IMR-90 (cell line): ENCODE data around the gene RPP21. TPM values are rescaled to one million over a fixed set of nuclear protein-coding genes. Genes with fewer than 3 reads are reported as not detected.

Experiments used
- ATAC-seq: fragments of 200-7000 bp; cut with Tn5 transposase; 2 replicates; pipeline ENCODE4 v1.9.1; 2020; ENCODE audit warnings: low read depth, mild to moderate bottlenecking, moderate library complexity
- BruUV-seq: library from RNA; stranded (reverse); fragments of 400-500 nt; replicated peaks from 2 replicates; lab custom pipeline; 2021; lab: Mats Ljungman, UMichigan
- CTCF ChIA-PET: fragments of 300-600 bp; formaldehyde crosslinking; extraction: SDS; loops from one replicate; lab custom pipeline; 2021; ENCODE audit warnings: antibody characterized with exemption; lab: Yijun Ruan, JAX
- POLR2A ChIA-PET: fragments of 300-600 bp; sonication (Branson Sonifier 250); formaldehyde crosslinking; loops from one replicate; lab custom pipeline; 2022; ENCODE audit warnings: antibody characterized with exemption; ENCODE audit not compliant: unreplicated experiment; lab: Charles Lee
- DNase-seq: peaks from one replicate; pipeline ENCODE4 v3.0.0; 2013
- H2AFZ ChIP-seq: replicated peaks from 2 replicates; pipeline ENCODE3; 2013; ENCODE audit warnings: low read length, mild to moderate bottlenecking; ENCODE audit not compliant: poor library complexity
- H2AK5ac ChIP-seq: 2 replicates; pipeline ENCODE4 v1.6.1; 2013; ENCODE audit warnings: low read depth, low read length, inconsistent platforms
- H2AK9ac ChIP-seq: replicated peaks from 2 replicates; pipeline ENCODE3; 2013; ENCODE audit warnings: mild to moderate bottlenecking, low read depth, low read length, moderate library complexity; ENCODE audit not compliant: poor library complexity
- H2BK120ac ChIP-seq: 2 replicates; pipeline ENCODE4 v1.6.1; 2013; ENCODE audit warnings: low read depth, low read length, inconsistent platforms
- H2BK15ac ChIP-seq: 3 replicates; pipeline ENCODE4 v1.6.1; 2013; ENCODE audit warnings: low read depth, low read length, inconsistent platforms
- H2BK20ac ChIP-seq: 2 replicates; pipeline ENCODE4 v1.6.1; 2013; ENCODE audit warnings: low read depth, mild to moderate bottlenecking, inconsistent platforms, low read length, moderate library complexity
- H2BK5ac ChIP-seq: 2 replicates; pipeline ENCODE4 v1.6.1; 2013; ENCODE audit warnings: mild to moderate bottlenecking, low read depth, low read length, inconsistent platforms; ENCODE audit not compliant: poor library complexity, severe bottlenecking
- H3K14ac ChIP-seq: replicated peaks from 2 replicates; pipeline ENCODE4 v1.6.1; 2013; ENCODE audit warnings: low read depth, low read length, inconsistent platforms
- H3K18ac ChIP-seq: 2 replicates; pipeline ENCODE4 v1.6.1; 2013; ENCODE audit warnings: low read depth, low read length, control low read depth
- H3K23ac ChIP-seq: 2 replicates; pipeline ENCODE4 v1.6.1; 2013; ENCODE audit warnings: low read depth, low read length, inconsistent platforms
- H3K27ac ChIP-seq: 2 replicates; pipeline ENCODE4 v1.5.1; 2013; ENCODE audit warnings: mild to moderate bottlenecking, control low read depth, low read length; ENCODE audit not compliant: insufficient read depth
- H3K27me3 ChIP-seq: 2 replicates; pipeline ENCODE4 v1.6.1; 2013; ENCODE audit warnings: low read length; ENCODE audit not compliant: control insufficient read depth, insufficient read depth
- H3K36me3 ChIP-seq: 2 replicates; pipeline ENCODE4 v1.6.1; 2013; ENCODE audit warnings: low read length, mixed read lengths; ENCODE audit not compliant: control insufficient read depth, insufficient read depth
- H3K4ac ChIP-seq: 2 replicates; pipeline ENCODE4 v1.6.1; 2013; ENCODE audit warnings: low read depth, low read length, inconsistent platforms
- H3K4me1 ChIP-seq: 2 replicates; pipeline ENCODE4 v1.6.1; 2013; ENCODE audit warnings: low read length, mixed read lengths; ENCODE audit not compliant: control insufficient read depth, insufficient read depth
- H3K4me2 ChIP-seq: 2 replicates; pipeline ENCODE4 v1.6.1; 2013; ENCODE audit warnings: low read depth, mild to moderate bottlenecking, control low read depth, low read length, moderate library complexity
- H3K4me3 ChIP-seq: 2 replicates; pipeline ENCODE4 v1.5.1; 2013; ENCODE audit warnings: low read depth, mild to moderate bottlenecking, control low read depth, low read length, moderate library complexity; ENCODE audit not compliant: insufficient read depth
- H3K56ac ChIP-seq: 2 replicates; pipeline ENCODE4 v1.6.1; 2013; ENCODE audit warnings: low read length, inconsistent platforms; ENCODE audit not compliant: insufficient read depth; ENCODE audit errors: extremely low read depth
- H3K79me1 ChIP-seq, 2 experiments: 2 replicates each; pipeline ENCODE4 v1.6.1; 2013; ENCODE audit warnings: low read length in 2 of 2, inconsistent platforms in 1 of 2, low read depth in 1 of 2
- H3K9ac ChIP-seq: 2 replicates; pipeline ENCODE4 v1.6.1; 2013; ENCODE audit warnings: low read depth, low read length, control low read depth
- H3K9me1 ChIP-seq: 2 replicates; pipeline ENCODE4 v1.6.1; 2013; ENCODE audit warnings: low read length, inconsistent platforms; ENCODE audit not compliant: insufficient read depth
- H3K9me3 ChIP-seq: 2 replicates; pipeline ENCODE4 v1.6.1; 2013; ENCODE audit warnings: low read length; ENCODE audit not compliant: control insufficient read depth, insufficient read depth
- H4K20me1 ChIP-seq: 2 replicates; pipeline ENCODE4 v1.6.1; 2013; ENCODE audit warnings: low read length, inconsistent platforms; ENCODE audit not compliant: insufficient read depth
- H4K5ac ChIP-seq: 2 replicates; pipeline ENCODE4 v1.6.1; 2013; ENCODE audit warnings: mild to moderate bottlenecking, low read depth, low read length, control low read depth
- H4K8ac ChIP-seq, 2 experiments: 2 replicates each; pipeline ENCODE4 v1.6.1; 2013; ENCODE audit warnings: low read depth in 2 of 2, low read length in 2 of 2, control low read depth in 1 of 2, inconsistent platforms in 1 of 2
- H4K91ac ChIP-seq: 2 replicates; pipeline ENCODE4 v1.6.1; 2013; ENCODE audit warnings: low read depth, low read length, inconsistent platforms; ENCODE audit not compliant: insufficient read depth
- BHLHE40 ChIP-seq: fragments of 150-350 bp; IDR thresholded peaks from 2 replicates; pipeline ENCODE4 v1.6.1; 2016; ENCODE audit warnings: mild to moderate bottlenecking, low read depth, low read length
- CEBPB ChIP-seq: IDR thresholded peaks from 2 replicates; pipeline ENCODE4 v1.6.1; 2012; ENCODE audit warnings: low read depth, low read length, improper control_type of control experiment
- CHD1 ChIP-seq: IDR thresholded peaks from 2 replicates; pipeline ENCODE4 v1.6.1; 2012; ENCODE audit warnings: low read depth, low read length, improper control_type of control experiment
- FOS ChIP-seq: fragments of 150-350 bp; IDR thresholded peaks from 2 replicates; pipeline ENCODE4 v1.6.1; 2016; ENCODE audit warnings: low read depth, low read length
- MAFK ChIP-seq: IDR thresholded peaks from 2 replicates; pipeline ENCODE4 v1.6.1; 2012; ENCODE audit warnings: low read depth, low read length, improper control_type of control experiment
- MAZ ChIP-seq: IDR thresholded peaks from 2 replicates; pipeline ENCODE4 v1.6.1; 2012; ENCODE audit warnings: low read depth, mild to moderate bottlenecking, low read length, improper control_type of control experiment, moderate library complexity, borderline replicate concordance
- MXI1 ChIP-seq: IDR thresholded peaks from 2 replicates; pipeline ENCODE4 v1.6.1; 2012; ENCODE audit warnings: low read depth, mild to moderate bottlenecking, low read length, moderate library complexity, borderline replicate concordance
- NFE2L2 ChIP-seq: fragments of 150-350 bp; IDR thresholded peaks from 2 replicates; pipeline ENCODE4 v1.6.1; 2016; ENCODE audit warnings: low read depth, mild to moderate bottlenecking, low read length
- POLR2A ChIP-seq: IDR thresholded peaks from 2 replicates; pipeline ENCODE4 v1.6.1; 2012; ENCODE audit warnings: mild to moderate bottlenecking, low read depth, low read length
- RAD21 ChIP-seq: IDR thresholded peaks from 2 replicates; pipeline ENCODE4 v1.6.1; 2012; ENCODE audit warnings: low read length, improper control_type of control experiment
- RCOR1 ChIP-seq: IDR thresholded peaks from 2 replicates; pipeline ENCODE4 v1.6.1; 2012; ENCODE audit warnings: mild to moderate bottlenecking, low read length, improper control_type of control experiment; ENCODE audit not compliant: insufficient replicate concordance
- RFX5 ChIP-seq: IDR thresholded peaks from 2 replicates; pipeline ENCODE4 v1.8.0; 2012; ENCODE audit warnings: low read depth, mild to moderate bottlenecking, low read length, moderate library complexity
- SMC3 ChIP-seq: fragments of 150-350 bp; IDR thresholded peaks from 2 replicates; pipeline ENCODE4 v1.6.1; 2016; ENCODE audit warnings: low read depth, mild to moderate bottlenecking, antibody characterized with exemption, low read length, moderate library complexity
- WGBS, 2 experiments: methylation state at CpG; one replicate each; pipeline versions ENCODE4 v1.1.5 to v1.1.7; 2013; ENCODE audit warnings: missing lambda C conversion rate in 2 of 2; ENCODE audit not compliant: insufficient read length in 1 of 2; ENCODE audit errors: extremely low coverage in 2 of 2; 5-methylcytosine and 5-hydroxymethylcytosine counted together
- dilution Hi-C: fragments of 300-500 bp; cut with HindIII; formaldehyde crosslinking; loops from one replicate; pipeline ENCODE4 v1.14.3; 2018; ENCODE audit warnings: low sequenced_read_pairs; ENCODE audit not compliant: unreplicated experiment
- in situ Hi-C: fragments of 300-500 bp; cut with MboI; formaldehyde crosslinking; loops from 3 replicates; pipeline ENCODE4 v1.14.3; 2019; ENCODE audit warnings: low sequenced_read_pairs, inconsistent platforms, mixed read lengths
- intact Hi-C: fragments of 100-400 bp; cut with micrococcal nuclease; formaldehyde crosslinking; loops from 2 replicates; pipeline ENCODE4 v1.10.0; 2022
- polyA plus RNA-seq, 3 experiments: library from polyadenylated mRNA; depleted of rRNA; stranded (reverse); fragments of >200 nt; gene quantifications; 2 replicates each; pipeline ENCODE4 v1.2.3, GENCODE V29; 2012; ENCODE audit warnings: low replicate concordance in 1 of 3
- total RNA-seq: library from RNA; depleted of rRNA; stranded (reverse); fragments of >200 nt; gene quantifications from 2 replicates; pipeline ENCODE4 v1.2.3, GENCODE V29; 2012
- TF ChIP-seq, protein P1 (sequence below): fragments of 150-350 bp; IDR thresholded peaks from 2 replicates; pipeline ENCODE4 v1.6.1; 2016; ENCODE audit warnings: low read depth, mild to moderate bottlenecking, low read length, moderate library complexity, borderline replicate concordance
- TF ChIP-seq, protein P2 (sequence below): conservative IDR thresholded peaks from 2 replicates; pipeline ENCODE4 v1.5.1; 2012; ENCODE audit warnings: mild to moderate bottlenecking, low read depth, low read length, improper control_type of control experiment
- TF ChIP-seq, protein P3 (sequence below): fragments of 150-350 bp; IDR thresholded peaks from 2 replicates; pipeline ENCODE4 v1.6.1; 2017; ENCODE audit warnings: mild to moderate bottlenecking, antibody characterized with exemption, low read length, low read depth

RPP21 gene
- total and polyA plus RNA-seq, 2 of the 4 experiments (the other 2 are of a cell fraction) = 28.9 to 79.1 TPM

DNA sequence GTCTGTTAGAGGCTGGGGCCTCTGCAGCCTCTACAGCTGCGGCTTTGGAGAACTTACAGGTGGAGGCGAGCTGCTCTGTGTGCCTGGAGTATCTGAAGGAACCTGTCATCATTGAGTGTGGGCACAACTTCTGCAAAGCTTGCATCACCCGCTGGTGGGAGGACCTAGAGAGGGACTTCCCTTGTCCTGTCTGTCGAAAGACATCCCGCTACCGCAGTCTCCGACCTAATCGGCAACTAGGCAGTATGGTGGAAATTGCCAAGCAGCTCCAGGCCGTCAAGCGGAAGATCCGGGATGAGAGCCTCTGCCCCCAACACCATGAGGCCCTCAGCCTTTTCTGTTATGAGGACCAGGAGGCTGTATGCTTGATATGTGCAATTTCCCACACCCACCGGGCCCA, 15.6 kb upstream of the RPP21 start:
- no peaks in the 10 kb centered on the region for H3K9me3 ChIP-seq
- H3K27ac ChIP-seq = no peak overlapping the region
- no peak overlapping the region for H3K18ac ChIP-seq
- H3K79me1 ChIP-seq = peaks cover 18 to 24% of the 10 kb centered on the region in 2 experiments
- H2AK9ac ChIP-seq = no peak overlapping the region
- H3K23ac ChIP-seq = no peak overlapping the region
- H4K8ac ChIP-seq = no peak overlapping the region
- no peak overlapping the region for H3K14ac ChIP-seq
- no peak overlapping the region for H2BK120ac ChIP-seq
- no peak overlapping the region for H3K4me3 ChIP-seq
- H4K5ac ChIP-seq = no peak overlapping the region
- dilution Hi-C loops (no loop called here), intact Hi-C loops (loop anchor here (5.0 kb wide), 1 partner anchor 72 kb away; no protein-coding TSS in a partner anchor), in situ Hi-C loops (no loop called here)
- peaks cover 4% of the 10 kb centered on the region for H3K9me1 ChIP-seq
- no peak overlapping the region for H2BK20ac ChIP-seq
- no peaks in the 10 kb centered on the region for H3K27me3 ChIP-seq
- H4K91ac ChIP-seq = no peak overlapping the region
- H3K4me1 ChIP-seq = peaks cover 4% of the 10 kb centered on the region; the same call in 1 of the 2 replicates
- no peak for ATAC-seq
- H2AK5ac ChIP-seq = no peak overlapping the region
- no CpG with 5 or more reads among the region's 12 CpGs for WGBS, 2 experiments
- H4K20me1 ChIP-seq = peaks cover 6% of the 10 kb centered on the region
- H3K9ac ChIP-seq = no peak overlapping the region
- H2BK15ac ChIP-seq = no peak overlapping the region
- no peak for DNase-seq
- no peak overlapping the region for H3K4ac ChIP-seq
- H2BK5ac ChIP-seq = no peak overlapping the region
- no TSS peak for BruUV-seq
- POLR2A ChIA-PET = no interaction called here
- H3K4me2 ChIP-seq = no peak overlapping the region
- H3K36me3 ChIP-seq = peaks cover 16% of the 10 kb centered on the region; the same call in 1 of the 2 replicates
- CTCF ChIA-PET = no interaction called here
- no peak overlapping the region for H2AFZ ChIP-seq
- no peak overlapping the region for H3K56ac ChIP-seq
- no peak for TF ChIP-seq CHD1
- no peak for TF ChIP-seq BHLHE40
- TF ChIP-seq, protein P1, sequence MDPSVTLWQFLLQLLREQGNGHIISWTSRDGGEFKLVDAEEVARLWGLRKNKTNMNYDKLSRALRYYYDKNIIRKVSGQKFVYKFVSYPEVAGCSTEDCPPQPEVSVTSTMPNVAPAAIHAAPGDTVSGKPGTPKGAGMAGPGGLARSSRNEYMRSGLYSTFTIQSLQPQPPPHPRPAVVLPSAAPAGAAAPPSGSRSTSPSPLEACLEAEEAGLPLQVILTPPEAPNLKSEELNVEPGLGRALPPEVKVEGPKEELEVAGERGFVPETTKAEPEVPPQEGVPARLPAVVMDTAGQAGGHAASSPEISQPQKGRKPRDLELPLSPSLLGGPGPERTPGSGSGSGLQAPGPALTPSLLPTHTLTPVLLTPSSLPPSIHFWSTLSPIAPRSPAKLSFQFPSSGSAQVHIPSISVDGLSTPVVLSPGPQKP = no peak
- no peak for TF ChIP-seq SMC3
- TF ChIP-seq, protein P2, sequence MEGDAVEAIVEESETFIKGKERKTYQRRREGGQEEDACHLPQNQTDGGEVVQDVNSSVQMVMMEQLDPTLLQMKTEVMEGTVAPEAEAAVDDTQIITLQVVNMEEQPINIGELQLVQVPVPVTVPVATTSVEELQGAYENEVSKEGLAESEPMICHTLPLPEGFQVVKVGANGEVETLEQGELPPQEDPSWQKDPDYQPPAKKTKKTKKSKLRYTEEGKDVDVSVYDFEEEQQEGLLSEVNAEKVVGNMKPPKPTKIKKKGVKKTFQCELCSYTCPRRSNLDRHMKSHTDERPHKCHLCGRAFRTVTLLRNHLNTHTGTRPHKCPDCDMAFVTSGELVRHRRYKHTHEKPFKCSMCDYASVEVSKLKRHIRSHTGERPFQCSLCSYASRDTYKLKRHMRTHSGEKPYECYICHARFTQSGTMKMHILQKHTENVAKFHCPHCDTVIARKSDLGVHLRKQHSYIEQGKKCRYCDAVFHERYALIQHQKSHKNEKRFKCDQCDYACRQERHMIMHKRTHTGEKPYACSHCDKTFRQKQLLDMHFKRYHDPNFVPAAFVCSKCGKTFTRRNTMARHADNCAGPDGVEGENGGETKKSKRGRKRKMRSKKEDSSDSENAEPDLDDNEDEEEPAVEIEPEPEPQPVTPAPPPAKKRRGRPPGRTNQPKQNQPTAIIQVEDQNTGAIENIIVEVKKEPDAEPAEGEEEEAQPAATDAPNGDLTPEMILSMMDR = no peak
- no peak for TF ChIP-seq RAD21
- no peak for TF ChIP-seq RCOR1
- no peak for TF ChIP-seq RFX5
- no peak for TF ChIP-seq MXI1
- no peak for TF ChIP-seq POLR2A
- no peak for TF ChIP-seq CEBPB
- no peak for TF ChIP-seq MAFK
- TF ChIP-seq, protein P3, sequence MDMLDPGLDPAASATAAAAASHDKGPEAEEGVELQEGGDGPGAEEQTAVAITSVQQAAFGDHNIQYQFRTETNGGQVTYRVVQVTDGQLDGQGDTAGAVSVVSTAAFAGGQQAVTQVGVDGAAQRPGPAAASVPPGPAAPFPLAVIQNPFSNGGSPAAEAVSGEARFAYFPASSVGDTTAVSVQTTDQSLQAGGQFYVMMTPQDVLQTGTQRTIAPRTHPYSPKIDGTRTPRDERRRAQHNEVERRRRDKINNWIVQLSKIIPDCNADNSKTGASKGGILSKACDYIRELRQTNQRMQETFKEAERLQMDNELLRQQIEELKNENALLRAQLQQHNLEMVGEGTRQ = no peak
- TF ChIP-seq FOS = no peak
- no peak for TF ChIP-seq MAZ
- no peak for TF ChIP-seq NFE2L2
